GM21717 (cell line): ENCODE data around the gene APOBEC3H.

Source experiments
- ATAC-seq: cut with Tn5 transposase; IDR thresholded peaks from one replicate; pipeline ENCODE4 v1.9.1; 2021; ENCODE audit warnings: mild to moderate bottlenecking, moderate library complexity; ENCODE audit not compliant: unreplicated experiment

APOBEC3H gene

GRCh38 chr22:39080052-39080762 is 16.8 kb upstream of the APOBEC3H start:
- no peak for ATAC-seq

GRCh38 chr22:39081016-39081415 is 16.0 kb upstream of the APOBEC3H start:
- ATAC-seq = no peak

DNA sequence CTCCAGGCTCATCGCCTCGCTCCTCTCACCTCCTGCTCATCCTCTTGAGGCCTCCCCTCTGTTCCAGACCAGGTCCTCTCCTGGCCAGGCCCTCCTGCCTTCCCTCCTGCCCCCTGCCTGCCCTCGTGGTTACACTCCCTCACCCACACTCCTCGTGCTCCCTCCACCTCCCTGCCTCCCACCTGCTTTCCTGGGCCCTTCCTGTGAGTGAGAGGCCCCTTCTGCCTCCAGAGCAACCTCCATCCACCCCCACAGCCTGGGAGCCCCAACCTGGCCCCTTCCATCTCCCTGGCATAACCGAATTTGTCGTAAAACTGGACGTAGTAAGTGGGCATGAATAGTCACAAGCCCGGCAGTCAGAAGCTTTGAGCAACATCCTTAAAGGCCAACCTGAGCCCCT is 15.4 kb upstream of the APOBEC3H start:
- no peak for ATAC-seq

DNA sequence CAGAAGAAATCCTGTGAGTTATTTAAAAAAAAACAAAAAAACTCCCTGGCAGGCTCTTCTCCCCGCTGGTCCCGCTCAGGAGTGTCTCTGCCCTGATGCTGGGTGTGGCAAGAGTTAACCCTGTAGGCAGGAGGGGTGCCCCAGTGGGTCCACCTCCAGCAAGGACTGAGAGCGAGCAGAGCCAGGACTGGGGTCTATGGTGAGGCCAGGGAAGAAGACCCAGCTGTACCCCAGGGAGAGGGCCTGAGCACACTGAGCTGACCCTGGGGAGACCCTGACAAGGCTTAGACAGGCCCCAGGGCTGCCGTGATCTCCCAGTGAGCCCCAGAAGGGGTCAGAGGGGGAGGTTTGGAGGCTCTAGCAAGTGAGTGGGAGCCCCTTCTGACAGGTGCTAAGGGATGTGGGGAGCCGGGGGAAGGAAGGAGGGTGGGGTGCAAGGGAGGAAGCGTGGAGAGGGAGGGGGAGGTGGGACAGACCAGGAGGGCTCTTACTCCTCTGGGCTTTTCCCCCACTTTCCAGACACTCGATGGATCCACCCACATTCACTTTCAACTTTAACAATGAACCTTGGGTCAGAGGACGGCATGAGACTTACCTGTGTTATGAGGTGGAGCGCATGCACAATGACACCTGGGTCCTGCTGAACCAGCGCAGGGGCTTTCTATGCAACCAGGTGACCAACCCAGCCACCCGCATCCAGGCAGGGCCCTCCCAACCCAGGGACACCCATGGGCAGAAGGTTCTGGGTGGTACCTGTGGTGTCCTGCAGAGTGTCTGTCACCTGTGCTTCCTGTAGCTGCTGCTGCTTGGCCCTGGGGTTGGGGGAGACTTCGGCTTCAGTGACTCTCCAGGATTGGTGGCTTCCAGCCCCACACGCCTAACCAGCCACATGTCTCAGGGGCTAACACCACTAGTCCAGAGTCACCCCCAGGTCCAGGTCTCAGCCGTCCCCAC is 13.6 kb upstream of the APOBEC3H start:
- ATAC-seq = no peak

DNA sequence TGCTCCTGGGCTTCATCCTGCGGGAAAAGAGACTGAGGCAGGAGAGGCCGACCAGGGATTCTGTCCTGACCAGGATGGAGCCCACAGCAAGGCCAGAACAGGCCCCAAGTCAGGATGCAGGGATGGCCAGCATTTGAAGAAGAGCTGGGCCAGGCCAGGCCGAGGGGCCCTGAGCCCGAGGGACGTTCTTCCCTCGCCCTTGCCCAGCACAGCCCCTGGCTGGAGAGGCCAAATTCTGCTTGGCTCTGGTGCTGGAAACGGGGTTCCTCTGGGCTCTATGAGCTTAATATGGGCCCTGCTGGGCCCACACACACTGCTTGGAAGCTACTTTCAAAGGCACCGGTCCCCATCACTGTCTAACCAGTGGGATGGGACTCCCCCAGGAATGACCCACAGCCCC is 12.4 kb upstream of the APOBEC3H start:
- no peak for ATAC-seq

- ATAC-seq = no peak
Measured at GRCh38 chr22:39087098-39087497, 9.9 kb upstream of the APOBEC3H start.

DNA sequence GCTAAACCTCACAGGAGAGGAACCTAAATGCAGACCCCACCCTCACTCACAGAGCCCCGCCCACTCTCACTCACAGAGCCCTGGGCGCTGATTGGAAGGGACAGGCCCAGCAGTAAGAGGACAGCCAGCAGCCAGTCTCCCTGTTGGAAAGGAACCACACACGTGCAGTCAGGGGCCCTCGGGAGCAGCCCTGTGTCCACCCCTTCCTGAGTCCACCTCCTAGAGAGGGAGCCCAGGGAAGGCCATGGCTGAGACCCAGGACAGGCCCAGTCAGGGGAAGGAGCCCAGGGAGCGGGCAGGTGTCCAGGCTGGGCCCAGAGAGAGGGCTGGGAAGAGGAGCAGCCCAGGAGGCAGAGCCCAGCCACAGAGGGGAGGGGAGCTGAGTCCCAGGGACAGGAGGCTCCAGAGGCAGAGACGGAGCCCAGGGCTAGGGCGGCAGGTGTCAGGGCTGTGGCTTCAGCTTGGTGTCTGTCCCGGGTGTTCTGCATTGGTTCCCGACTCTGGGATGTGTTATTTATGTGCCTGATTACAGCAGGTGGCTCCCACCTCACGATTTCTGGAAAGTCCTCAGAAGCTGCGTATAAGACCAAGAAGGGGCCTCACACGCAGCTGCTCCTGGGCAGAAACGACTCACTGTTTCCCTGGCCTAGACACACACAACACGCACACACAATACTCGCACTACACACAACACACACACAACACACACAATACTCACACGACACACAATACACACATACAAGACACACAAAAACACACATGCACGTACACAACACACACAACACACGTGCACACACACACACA is 9.0 kb upstream of the APOBEC3H start:
- ATAC-seq = no peak

DNA sequence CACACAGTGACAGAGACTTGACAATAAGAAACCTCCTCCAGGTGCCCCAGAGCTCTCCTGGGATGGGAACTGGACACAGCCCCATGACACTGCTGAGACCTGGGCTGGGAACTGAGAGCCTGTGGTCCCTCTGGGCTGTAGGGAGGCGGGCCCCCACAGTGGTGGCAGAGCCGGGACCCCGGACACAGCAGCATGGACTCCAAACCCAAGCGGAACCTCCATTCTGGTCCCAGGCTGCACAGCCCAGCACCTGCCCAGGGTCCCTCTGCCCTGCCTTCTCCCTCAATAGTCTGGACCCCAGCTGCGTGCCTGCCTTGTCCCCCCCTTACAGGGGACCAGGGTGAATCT is 8.4 kb upstream of the APOBEC3H start:
- no peak for ATAC-seq

- no peak for ATAC-seq
Measured at GRCh38 chr22:39089928-39090327, 7.1 kb upstream of the APOBEC3H start.

- no peak for ATAC-seq
Measured at GRCh38 chr22:39090426-39091064, 6.5 kb upstream of the APOBEC3H start.

DNA sequence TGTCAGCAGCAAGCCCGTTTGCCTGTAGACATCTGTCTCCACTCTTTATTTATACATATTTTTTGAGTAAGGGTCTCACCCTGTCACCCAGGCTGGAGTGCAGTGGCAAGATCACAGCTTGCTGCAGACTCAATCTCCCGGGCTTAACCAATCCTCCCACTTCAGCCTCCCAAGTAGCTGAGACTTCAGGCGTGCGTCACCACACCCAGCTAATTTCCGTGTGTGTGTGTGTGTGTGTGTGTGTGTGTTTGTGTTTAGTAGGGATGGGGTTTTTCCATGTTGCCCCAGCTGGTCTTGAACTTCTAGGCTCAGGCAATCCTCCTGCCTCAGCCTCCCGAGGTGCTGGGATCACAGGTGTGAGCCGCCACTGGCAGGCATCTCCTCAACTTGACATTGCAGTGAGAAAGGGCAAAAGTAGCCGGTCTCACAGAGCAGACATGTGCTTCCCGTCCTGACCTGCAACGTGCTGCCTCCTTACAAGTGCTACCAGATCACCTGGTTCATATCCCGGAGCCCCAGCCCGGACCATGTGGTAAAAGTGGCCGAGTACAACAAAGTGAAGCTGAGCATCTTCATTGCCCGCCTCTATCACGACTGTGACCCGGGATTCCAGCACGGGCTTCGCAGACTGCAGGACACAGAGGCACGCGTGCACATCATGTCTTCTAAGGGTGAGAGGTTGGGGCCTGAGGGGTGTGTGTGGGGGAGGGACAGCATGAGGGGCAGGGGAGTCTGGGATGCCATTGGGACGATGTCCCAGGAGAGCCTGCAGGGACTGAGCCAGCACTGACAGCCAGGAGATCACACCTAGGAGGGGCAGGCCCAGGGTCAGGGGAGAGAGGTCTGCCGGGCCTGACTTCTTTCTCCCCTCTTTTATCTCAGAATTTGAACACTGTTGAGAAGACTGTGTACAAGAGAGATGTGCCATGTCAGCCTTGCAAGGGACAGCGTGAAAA is 5.6 kb upstream of the APOBEC3H start:
- ATAC-seq = no peak

DNA sequence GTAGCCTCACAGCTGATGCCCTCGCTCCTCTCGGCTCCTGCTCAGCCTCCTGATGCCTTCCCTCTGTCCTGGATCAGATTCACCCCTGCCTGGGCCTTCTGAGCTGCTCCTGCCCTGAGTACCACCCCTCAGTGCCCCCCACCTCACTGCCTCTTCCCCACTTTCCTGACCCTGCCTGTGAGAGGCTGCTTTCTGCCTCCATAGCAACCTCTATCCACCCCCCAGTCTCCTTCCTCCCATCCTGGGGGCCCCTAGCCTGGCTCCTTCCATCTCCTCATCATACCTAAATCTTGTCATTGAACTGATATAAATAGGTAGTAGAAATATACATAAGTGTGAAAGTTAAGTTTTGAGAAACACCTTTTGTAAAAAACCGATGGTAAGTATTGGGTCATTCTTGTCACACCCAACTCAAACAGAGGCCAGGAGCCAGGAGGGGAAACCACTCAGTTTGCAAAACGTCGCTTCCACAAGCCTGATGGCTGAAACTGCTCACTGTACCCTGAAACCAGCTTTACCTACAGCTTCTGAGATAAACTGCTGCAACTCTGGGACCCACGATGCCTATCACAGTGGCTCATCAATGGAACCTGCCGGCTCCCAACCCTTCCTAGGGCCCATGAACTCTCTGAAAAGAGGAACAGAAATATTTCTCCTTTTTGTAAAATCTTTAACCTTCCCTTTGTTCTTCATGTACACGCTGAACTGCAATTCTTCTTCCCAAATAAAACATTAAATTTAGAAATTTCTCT is 4.8 kb upstream of the APOBEC3H start:
- no peak for ATAC-seq

DNA sequence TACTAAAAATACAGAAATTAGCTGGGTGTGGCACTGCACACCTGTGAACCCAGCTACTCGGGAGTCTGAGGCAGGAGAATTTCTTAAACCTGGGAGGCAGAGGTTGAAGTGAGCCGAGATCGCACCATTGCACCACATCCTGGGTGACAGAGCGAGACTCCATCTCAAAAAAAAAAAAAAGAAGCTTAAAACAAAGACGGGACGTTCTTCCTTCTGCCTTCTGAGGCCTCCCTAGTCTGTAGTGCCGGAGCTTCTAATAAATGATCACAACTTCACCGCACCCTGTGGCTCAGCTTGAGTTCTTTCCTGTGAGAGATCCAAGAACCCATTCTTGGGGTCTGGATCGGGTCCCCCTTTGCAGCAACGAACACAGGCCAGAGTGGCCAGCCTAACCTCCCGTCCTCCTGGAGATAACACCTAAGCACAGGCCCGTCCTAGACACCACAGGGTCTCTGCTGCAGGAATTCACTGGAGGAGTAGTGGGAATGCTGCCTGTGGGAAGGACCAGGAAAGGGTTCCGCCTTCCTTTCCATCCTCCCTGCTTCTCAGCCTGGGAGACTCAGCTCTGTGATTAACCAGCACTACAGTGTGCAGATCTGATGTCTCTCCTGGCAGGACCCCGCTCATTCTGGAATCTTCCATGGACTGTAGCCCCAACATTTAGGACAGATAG is 2.2 kb upstream of the APOBEC3H start:
- ATAC-seq = no peak

DNA sequence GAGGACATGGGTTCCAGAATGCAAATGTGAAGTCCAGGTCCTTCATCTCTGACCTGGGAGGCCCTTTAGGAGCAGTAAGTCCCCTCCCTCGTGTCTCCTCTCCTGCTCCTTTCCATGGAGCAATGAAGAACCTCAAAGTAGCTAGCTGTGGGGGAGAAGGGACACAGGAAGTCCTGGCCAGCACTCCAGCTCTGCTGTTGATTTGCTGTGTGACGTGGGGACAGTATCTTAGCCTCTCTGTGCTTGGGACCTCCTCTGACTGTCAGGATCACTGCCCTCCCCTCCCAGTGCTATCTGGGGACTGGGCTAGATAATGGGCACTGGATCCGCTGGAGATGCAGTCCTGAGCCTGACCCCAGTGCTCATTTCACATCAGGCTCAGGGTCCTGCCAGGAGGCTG is 1.1 kb upstream of the APOBEC3H start:
- ATAC-seq = no peak

DNA sequence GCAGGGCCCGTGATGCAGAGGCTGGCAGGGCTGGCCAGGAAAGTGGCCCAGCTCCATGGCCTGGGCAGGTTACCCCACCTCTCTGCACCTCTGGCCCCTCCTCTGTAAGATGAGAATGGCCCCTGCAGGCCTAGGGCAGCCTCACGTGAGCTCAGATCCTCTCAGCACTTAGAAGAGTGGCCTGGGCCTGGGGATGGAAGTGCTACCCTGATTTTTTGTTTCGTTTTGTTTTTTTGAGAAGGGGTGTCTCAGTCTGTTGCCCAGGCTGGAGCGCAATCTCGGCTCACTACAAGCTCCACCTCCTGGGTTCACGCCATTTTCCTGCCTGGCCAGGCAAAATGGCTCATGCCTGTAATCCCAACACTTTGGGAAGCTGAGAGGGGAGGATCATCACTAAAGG is 982 bp downstream of the APOBEC3H start:
- no peak for ATAC-seq

GRCh38 chr22:39098576-39098975 is 1.5 kb downstream of the APOBEC3H start:
- no peak for ATAC-seq

DNA sequence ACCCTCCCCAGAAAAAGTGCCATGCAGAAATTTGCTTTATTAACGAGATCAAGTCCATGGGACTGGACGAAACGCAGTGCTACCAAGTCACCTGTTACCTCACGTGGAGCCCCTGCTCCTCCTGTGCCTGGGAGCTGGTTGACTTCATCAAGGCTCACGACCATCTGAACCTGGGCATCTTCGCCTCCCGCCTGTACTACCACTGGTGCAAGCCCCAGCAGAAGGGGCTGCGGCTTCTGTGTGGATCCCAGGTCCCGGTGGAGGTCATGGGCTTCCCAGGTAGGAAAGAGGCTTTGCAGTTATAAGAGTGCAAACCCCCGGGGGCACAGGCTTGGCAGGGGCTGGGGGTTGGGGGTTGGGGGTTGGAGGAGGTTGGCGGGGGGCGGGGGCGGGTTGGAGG is 4.2 kb downstream of the APOBEC3H start:
- ATAC-seq = no peak

DNA sequence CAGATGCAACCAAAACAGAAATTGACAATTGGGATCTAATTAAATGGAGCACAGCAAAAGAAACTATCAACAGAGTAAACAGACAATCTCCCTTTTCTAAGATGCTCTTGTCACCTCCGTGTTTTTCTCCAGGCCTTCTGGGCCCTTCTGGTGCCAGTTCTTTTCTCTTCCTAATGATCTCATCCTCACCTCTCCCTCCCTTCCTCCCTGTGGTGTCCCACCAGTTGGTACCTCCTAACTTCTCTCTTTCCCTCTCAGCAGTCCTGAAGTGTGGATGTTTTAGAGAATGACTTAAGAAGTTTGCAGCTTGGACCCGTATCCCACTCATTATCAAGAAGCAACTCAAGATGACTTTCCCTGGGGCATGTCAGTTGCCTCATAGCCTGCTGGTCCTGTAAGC is 6.4 kb downstream of the APOBEC3H start:
- no peak for ATAC-seq

DNA sequence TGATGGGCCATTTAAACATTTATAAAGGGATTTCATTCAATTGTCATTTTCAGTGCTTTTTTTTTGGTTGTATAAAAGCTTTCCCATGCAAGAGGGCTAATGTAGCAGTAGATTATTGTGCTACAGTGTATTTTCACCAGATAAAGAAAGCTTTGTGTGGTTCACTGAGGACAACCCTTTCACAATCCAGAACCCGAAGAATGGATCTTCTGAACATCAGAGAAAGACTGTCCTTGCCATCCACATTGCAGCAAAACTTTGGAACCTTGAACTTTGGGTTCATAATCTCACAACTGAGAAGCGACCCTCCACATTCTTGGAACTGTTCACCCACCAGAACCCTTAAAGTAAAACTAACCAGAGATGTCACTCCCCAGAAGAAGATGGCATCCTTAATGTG is 9.3 kb downstream of the APOBEC3H start:
- ATAC-seq = no peak
